Heart right ventricle (tissue), 16 donors: ENCODE results near the gene LCN15. TPM values are rescaled to one million over a fixed set of nuclear protein-coding genes. Genes with fewer than 3 reads are reported as not detected.

Experiments
- ATAC-seq, 8 donors: fragments of 200-7000 bp; cut with Tn5 transposase; one replicate each; pipeline ENCODE4 v1.9.1; 2020; ENCODE audit warnings: mild to moderate bottlenecking in 8 of 8, moderate library complexity in 8 of 8, moderate number of reproducible peaks in 1 of 8
- DNase-seq, 2 donors: peaks; one replicate each; pipeline ENCODE4 v3.0.0-alpha.2; 2020
- H3K27ac ChIP-seq, 10 donors: fragments of 200-600 bp; sonication (generic) in 2 of 10; one replicate each; pipeline versions ENCODE4 v1.5.0 to v1.8.0; 2020 to 2022; ENCODE audit warnings: mild to moderate bottlenecking in 3 of 10
- H3K27me3 ChIP-seq, 7 donors: fragments of 200-600 bp; one replicate each; pipeline ENCODE4 v1.8.0; 2021 to 2022; ENCODE audit warnings: mild to moderate bottlenecking in 2 of 7
- H3K36me3 ChIP-seq, 9 donors: fragments of 200-600 bp; sonication (generic) in 1 of 9; one replicate each; pipeline versions ENCODE4 v1.5.0 to v1.8.0; 2020 to 2022; ENCODE audit warnings: mild to moderate bottlenecking in 2 of 9
- H3K4me1 ChIP-seq, 9 donors: fragments of 200-600 bp; sonication (generic) in 1 of 9; one replicate each; pipeline versions ENCODE4 v1.5.0 to v1.8.0; 2020 to 2022; ENCODE audit warnings: mild to moderate bottlenecking in 4 of 9
- H3K4me3 ChIP-seq, 10 donors: fragments of 200-600 bp; sonication (generic) in 2 of 10; one replicate each; pipeline versions ENCODE4 v1.5.0 to v1.8.0; 2020 to 2022; ENCODE audit warnings: mild to moderate bottlenecking in 7 of 10, moderate library complexity in 2 of 10
- H3K9me3 ChIP-seq, 11 donors: fragments of 200-600 bp in 10 of 11; sonication (generic) in 2 of 11; one replicate each; pipeline versions ENCODE4 v1.5.0 to v1.8.0; 2013 to 2022; ENCODE audit warnings: mild to moderate bottlenecking in 2 of 11, control low read depth in 1 of 11, moderate library complexity in 1 of 11
- CTCF ChIP-seq, 9 donors: fragments of 200-600 bp; sonication (generic) in 2 of 9; IDR thresholded peaks; one replicate each; pipeline versions ENCODE4 v1.5.0 to v1.8.0; 2021 to 2022; ENCODE audit warnings: antibody characterized with exemption in 9 of 9, mild to moderate bottlenecking in 5 of 9, moderate library complexity in 1 of 9
- WGBS, 2 donors: extraction: QIAGEN DNeasy Blood & Tissue Kit; methylation state at CpG; one replicate each; pipeline ENCODE4 v1.1.7; 2013; ENCODE audit warnings: inconsistent platforms in 1 of 2; 5-methylcytosine and 5-hydroxymethylcytosine counted together
- intact Hi-C, 10 donors: fragments of 100-400 bp; cut with DNase I; formaldehyde crosslinking; loops; one replicate each; pipeline versions ENCODE4 v1.11.1 to v1.14.2; 2022
- polyA plus RNA-seq, 2 donors: library from polyadenylated mRNA; stranded (reverse); fragments of 200-250 nt; gene quantifications; one replicate each; pipeline ENCODE4 v1.2.3, GENCODE V29; 2013
- total RNA-seq, 10 donors: library from RNA; stranded (reverse); fragmentation: NEBNext Ultra II Directional in 3 of 10; extraction: Animal tissue kit (Norgen Biotek cat#: 25700) in 3 of 10; gene quantifications; one replicate each; pipeline versions ENCODE4 v1.2.1 to v1.2.4, GENCODE V29; 2021 to 2023
- donor health status: Arrhythmogenic right ventricular cardiomyopathy.
- donor health status: ischemic (EF 13 %, LVEDD 7.1; RV severe dilation, severe dysfunction).
- donor health status: healthy with polysubstance abuse.
- donor health status: DM: no; HTN: yes; CAD: no.
- donor health status: DM: no; HTN: no; CAD: no.
- donor health status: ischemic (EF 25% LVEDD 6.9; RV normal size, moderate dysfunction).
- donor health status: ischemic (EF 25% LVEDD 5.7; RV mildly dilated, moderate dysfunction).
- donor health status: healthy.
- donor health status: DM: yes; HTN: yes; CAD: no.
- donor health status: Ischemic cardiomyopathy.
- donor health status: ischemic (EF 35%, LVEDD 5.7; RV mildly dilated, moderate dysfunction).
- donor health status: nonischemic (EF 11% LVEDD 7.7; RV severe dilation, severe dysfunction).
- donor health status: DM: yes; HTN: yes; CAD: no.
- donor health status: PGD.
- donor health status: ischemic (EF 29% LVEDD 5.4; RV normal size, mild dysfunction).
- donor health status: nonischemic (EF 23%, LVEDD 6.1; RV moderate dilation, normal function).

The LCN15 gene
- total and polyA plus RNA-seq, 12 donors = 0.85 to 20.1 (median 1.3) TPM; not detected in 7

GRCh38 chr9:136722969-136723356 lies 41.4 kb downstream of the LCN15 start:
- WGBS, 2 donors = 85% methylated on average over 22 to 24 of the region's 24 CpGs
- no peaks in the 10 kb centered on the region for H3K27me3 ChIP-seq
- no peak for ATAC-seq
- H3K27ac ChIP-seq = peak overlapping the region in 1 of 10 donors; percentile 3
- no peak for TF ChIP-seq CTCF (IDR thresholded peaks at IDR 0.05)
- intact Hi-C loops = loop anchor here in 1 of 10 donors (1.0 kb wide), 1 partner anchor 46 kb away; no protein-coding TSS in a partner anchor
- H3K36me3 ChIP-seq = peaks cover 3 to 62% (median 34%) of the 10 kb centered on the region in 9 donors
- no peaks in the 10 kb centered on the region for H3K9me3 ChIP-seq
- peaks cover 20 to 85% (median 78%) of the 10 kb centered on the region in 9 donors for H3K4me1 ChIP-seq
- DNase-seq = no peak
- no peak overlapping the region for H3K4me3 ChIP-seq

GRCh38 chr9:136722093-136722968 lies 42.0 kb downstream of the LCN15 start:
- Histone ChIP-seq H3K27ac (peak overlapping the region in 5 of 10 donors; percentile 10 to 85 (median 58)), H3K36me3 (peaks cover 3 to 62% (median 34%) of the 10 kb centered on the region in 9 donors), H3K4me1 (peaks cover 20 to 82% (median 76%) of the 10 kb centered on the region in 9 donors), H3K4me3 (no peak overlapping the region), H3K9me3 (no peaks in the 10 kb centered on the region), H3K27me3 (no peaks in the 10 kb centered on the region)
- ATAC-seq (no peak), DNase-seq (no peak)
- intact Hi-C loops = no loop called here
- 81% methylated on average over 31 of the region's 31 CpGs for whole genome bisulfite sequencing, 2 donors
- no peak for TF ChIP-seq CTCF (IDR thresholded peaks at IDR 0.05)

- 56 to 57% methylated on average over 30 of the region's 30 CpGs for whole genome bisulfite sequencing, 2 donors
- Histone ChIP-seq H3K4me3 (no peak overlapping the region), H3K4me1 (peaks cover 20 to 74% (median 68%) of the 10 kb centered on the region in 9 donors), H3K36me3 (peaks cover 3 to 56% (median 34%) of the 10 kb centered on the region in 9 donors), H3K9me3 (no peaks in the 10 kb centered on the region), H3K27me3 (no peaks in the 10 kb centered on the region), H3K27ac (peak overlapping the region in 9 of 10 donors; percentile 26 to 85 (median 58))
- TF ChIP-seq CTCF (IDR thresholded peaks at IDR 0.05) = no peak
- intact Hi-C loops = no loop called here
- ATAC-seq (peak; percentile 1 to 54 (median 22)), DNase-seq (no peak)
Observed at GRCh38 chr9:136721339-136722092, 42.8 kb downstream of the LCN15 start.

- no peaks in the 10 kb centered on the region for H3K9me3 ChIP-seq
- no peak overlapping the region for H3K4me3 ChIP-seq
- intact Hi-C loops = no loop called here
- peaks cover 0 to under 1% (median 0%) of the 10 kb centered on the region in 7 donors for H3K27me3 ChIP-seq
- DNase-seq (no peak), ATAC-seq (peak in 4 of 8 donors; percentile 1 to 2 (median 1))
- WGBS, 2 donors = 55 to 56% methylated on average over 11 of the region's 11 CpGs
- peak overlapping the region in 9 of 10 donors; percentile 26 to 85 (median 58) for H3K27ac ChIP-seq
- peaks cover under 1 to 50% (median 34%) of the 10 kb centered on the region in 9 donors for H3K36me3 ChIP-seq
- H3K4me1 ChIP-seq = peaks cover 15 to 68% (median 62%) of the 10 kb centered on the region in 9 donors
- no peak for TF ChIP-seq CTCF (IDR thresholded peaks at IDR 0.05)
Observed at GRCh38 chr9:136720898-136721338, 43.4 kb downstream of the LCN15 start.
